Measurements from ENCODE around the gene ANKRD33B. TPM values are rescaled to one million over a fixed set of nuclear protein-coding genes. Genes with fewer than 3 reads are reported as not detected.

The ANKRD33B gene
- total RNA-seq, 1 donor from 2014 or later: 31.1 TPM

DNA sequence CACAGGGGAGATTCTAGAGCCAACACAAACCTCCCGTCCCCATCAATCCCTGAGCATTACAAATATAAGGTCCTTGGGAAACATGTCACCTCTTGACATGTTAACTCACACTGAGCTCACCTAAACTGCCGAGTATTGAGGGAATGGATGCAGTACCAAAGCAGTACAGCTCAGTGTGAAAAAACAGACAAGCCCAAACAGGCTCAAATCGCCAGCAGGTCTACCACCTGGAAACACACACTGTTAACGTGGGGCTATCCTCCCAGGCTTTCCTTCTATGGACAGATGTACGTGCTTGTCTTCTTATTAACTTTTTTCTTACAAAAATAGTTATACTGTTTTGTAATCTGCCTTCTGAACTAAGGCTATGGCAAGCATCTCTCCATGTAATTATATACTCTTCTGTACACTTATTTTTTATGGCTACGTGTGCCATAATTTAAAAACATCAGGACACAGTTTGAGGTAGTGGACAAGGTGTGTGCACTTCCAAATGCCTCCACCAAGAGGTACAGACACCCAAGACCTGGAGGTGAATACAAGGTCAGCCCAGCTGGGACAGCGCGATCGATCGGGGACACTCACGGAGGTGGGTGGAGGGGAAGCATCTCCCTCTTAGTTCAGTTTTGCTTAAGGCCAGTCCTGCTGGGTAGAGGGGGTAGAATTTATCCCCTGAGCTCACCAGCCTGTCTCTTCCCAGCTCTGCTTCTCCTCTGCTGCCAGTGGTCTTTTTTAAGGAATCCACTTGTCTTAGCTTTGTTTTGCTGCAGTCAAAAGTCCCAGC, 120.6 kb downstream of the ANKRD33B start:
- no peak for DNase-seq (ENCODE audit: low spot score)
- Mint-ChIP-seq H3K27ac (peak overlapping the region; percentile 20), H3K4me3 (ENCODE audit: low read depth) (no peak overlapping the region), H3K36me3 (ENCODE audit: low read depth) (peaks cover 6% of the 10 kb centered on the region), H3K9me3 (no peaks in the 10 kb centered on the region), H3K4me1 (ENCODE audit: low read depth) (no peaks in the 10 kb centered on the region), H3K27me3 (ENCODE audit: low read depth) (no peaks in the 10 kb centered on the region)
- intact Hi-C loops (cut with micrococcal nuclease): loop anchor here (5.0 to 10.0 kb wide), 2 partner anchors 52 to 380 kb away; partner anchors contain the start of gene CMBL

DNA sequence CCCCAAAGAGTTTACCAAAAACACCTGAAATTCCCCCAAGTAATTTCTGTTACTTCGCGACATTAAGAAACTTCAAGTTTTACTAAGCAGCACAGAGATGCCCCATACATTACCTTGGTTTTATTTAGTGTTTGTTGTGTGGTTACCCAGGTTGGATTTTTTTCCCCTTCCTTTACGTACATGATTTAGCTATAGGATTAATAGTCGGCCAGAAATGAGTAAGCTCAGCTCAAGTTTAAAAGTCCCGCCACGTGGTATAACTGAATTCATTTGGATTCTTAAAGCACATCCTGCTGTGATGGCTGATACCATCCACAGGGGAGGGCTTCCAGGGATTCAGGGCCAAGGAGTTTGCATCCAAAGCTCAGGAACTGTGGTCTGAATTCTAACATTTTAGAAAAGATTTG, 121.2 kb downstream of the ANKRD33B start:
- H3K36me3 Mint-ChIP-seq (ENCODE audit: low read depth): peaks cover 7% of the 10 kb centered on the region
- intact Hi-C loops (cut with micrococcal nuclease): loop anchor here (5.0 to 10.0 kb wide), 2 partner anchors 53 to 380 kb away; partner anchors contain the start of gene CMBL
- no peaks in the 10 kb centered on the region for H3K4me1 Mint-ChIP-seq (ENCODE audit: low read depth)
- no peak overlapping the region for H3K4me3 Mint-ChIP-seq (ENCODE audit: low read depth)
- H3K9me3 Mint-ChIP-seq: no peaks in the 10 kb centered on the region
- H3K27me3 Mint-ChIP-seq (ENCODE audit: low read depth): no peaks in the 10 kb centered on the region
- no peak for DNase-seq (ENCODE audit: low spot score)
- H3K27ac Mint-ChIP-seq: peak overlapping the region; percentile 20

DNA sequence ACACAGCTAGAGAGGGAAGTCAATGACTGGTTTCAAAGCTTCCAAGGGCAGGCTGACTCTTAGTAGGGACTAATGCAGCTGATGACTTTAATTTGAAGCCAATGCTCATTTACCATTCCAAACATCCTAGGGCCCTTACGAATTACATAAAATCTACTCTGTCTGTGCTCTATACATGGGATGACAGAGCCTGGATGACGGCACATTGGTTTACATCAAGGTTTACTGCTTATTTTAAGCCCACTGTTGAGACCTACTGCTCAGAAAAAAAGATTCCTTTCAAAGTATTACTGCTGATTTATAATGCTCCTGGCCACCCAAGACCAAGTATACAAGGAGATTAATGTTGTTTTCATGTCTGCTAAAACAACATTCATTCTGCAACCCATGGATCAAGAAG, 123.0 kb downstream of the ANKRD33B start:
- Mint-ChIP-seq H3K4me3 (ENCODE audit: low read depth) (no peak overlapping the region), H3K36me3 (ENCODE audit: low read depth) (peaks cover 7% of the 10 kb centered on the region)
- intact Hi-C loops (cut with micrococcal nuclease): loop anchor here (5.0 to 10.0 kb wide), 2 partner anchors 55 to 382 kb away; partner anchors contain the start of gene CMBL

DNA sequence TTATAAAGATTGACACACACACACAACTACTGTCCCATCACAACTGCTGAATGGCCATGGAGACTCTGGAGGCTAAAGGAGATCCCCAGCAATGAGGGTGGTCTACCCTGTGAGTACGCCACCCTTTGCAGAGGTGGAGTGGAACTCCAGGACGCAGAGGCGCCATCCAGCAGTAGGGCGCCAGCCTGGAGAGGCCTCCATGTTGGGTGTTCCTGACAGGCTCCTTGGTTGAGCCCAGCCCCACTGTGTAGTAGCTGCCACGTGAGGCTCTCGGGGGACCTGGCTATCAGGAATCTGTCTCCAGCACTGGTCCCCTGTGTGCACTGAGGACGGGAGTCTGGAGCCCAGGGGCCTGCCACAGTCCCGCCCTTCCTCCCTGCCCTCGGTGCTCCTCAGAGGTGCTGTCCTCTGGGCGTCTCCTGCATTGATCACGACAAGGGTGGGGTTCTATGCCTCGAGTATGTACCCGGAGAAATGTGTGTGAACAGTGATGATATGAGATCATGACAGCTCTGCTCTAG, 124.8 kb downstream of the ANKRD33B start:
- DNase-seq (ENCODE audit: low spot score): no peak
- Mint-ChIP-seq H3K9me3 (no peaks in the 10 kb centered on the region), H3K36me3 (ENCODE audit: low read depth) (peaks cover 7% of the 10 kb centered on the region), H3K27ac (no peak overlapping the region), H3K4me3 (ENCODE audit: low read depth) (no peak overlapping the region), H3K4me1 (ENCODE audit: low read depth) (no peaks in the 10 kb centered on the region), H3K27me3 (ENCODE audit: low read depth) (no peaks in the 10 kb centered on the region)
- intact Hi-C loops (cut with micrococcal nuclease): loop anchor here (1.0 to 10.0 kb wide), 3 partner anchors 56 to 384 kb away; partner anchors contain the start of gene CMBL

More for the DNA sequence above, 123.0 kb downstream of the ANKRD33B start:
- Mint-ChIP-seq H3K9me3 (no peaks in the 10 kb centered on the region), H3K27ac (no peak overlapping the region), H3K27me3 (ENCODE audit: low read depth) (no peaks in the 10 kb centered on the region), H3K4me1 (ENCODE audit: low read depth) (no peaks in the 10 kb centered on the region)
- DNase-seq (ENCODE audit: low spot score): no peak

DNA sequence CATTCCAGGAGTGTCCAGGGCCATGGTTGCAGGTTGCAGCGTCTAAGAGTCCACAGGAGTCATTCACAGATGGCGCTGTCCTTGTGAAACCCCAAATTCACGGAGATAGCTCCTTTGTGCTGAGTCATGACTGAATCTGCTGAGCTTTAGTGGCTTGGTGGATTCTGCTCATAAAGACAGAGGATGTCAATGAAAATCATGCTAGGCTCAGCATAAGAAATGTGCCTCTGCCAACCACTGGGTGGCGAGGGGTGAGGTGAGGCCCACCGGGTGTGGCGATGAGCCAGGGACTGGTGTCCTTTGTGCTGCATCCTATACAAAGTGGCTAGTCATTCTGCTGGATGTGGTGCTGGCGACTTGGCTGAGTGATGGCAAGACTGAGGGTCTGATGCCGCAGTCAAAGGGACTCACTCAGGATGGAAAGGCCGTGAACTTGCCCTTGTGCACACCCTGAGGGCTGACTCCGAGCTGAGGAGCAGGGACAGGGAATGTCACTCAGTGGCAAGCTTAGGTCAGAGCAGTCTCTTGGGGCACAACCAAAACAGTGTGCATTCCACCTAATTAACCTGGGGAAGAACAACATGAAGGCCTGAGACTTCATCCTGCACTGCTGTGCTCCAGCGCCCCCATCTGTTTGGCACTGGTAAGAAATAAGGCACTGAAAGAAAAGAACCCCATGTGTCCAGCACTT, 125.7 kb downstream of the ANKRD33B start:
- no peaks in the 10 kb centered on the region for H3K9me3 Mint-ChIP-seq
- intact Hi-C loops (cut with micrococcal nuclease): loop anchor here (5.0 to 10.0 kb wide), 2 partner anchors 57 to 385 kb away; partner anchors contain the start of gene CMBL
- DNase-seq (ENCODE audit: low spot score): no peak
- H3K4me3 Mint-ChIP-seq (ENCODE audit: low read depth): no peak overlapping the region
- peaks cover 7% of the 10 kb centered on the region for H3K36me3 Mint-ChIP-seq (ENCODE audit: low read depth)
- H3K27me3 Mint-ChIP-seq (ENCODE audit: low read depth): no peaks in the 10 kb centered on the region
- no peak overlapping the region for H3K27ac Mint-ChIP-seq
- no peaks in the 10 kb centered on the region for H3K4me1 Mint-ChIP-seq (ENCODE audit: low read depth)

DNA sequence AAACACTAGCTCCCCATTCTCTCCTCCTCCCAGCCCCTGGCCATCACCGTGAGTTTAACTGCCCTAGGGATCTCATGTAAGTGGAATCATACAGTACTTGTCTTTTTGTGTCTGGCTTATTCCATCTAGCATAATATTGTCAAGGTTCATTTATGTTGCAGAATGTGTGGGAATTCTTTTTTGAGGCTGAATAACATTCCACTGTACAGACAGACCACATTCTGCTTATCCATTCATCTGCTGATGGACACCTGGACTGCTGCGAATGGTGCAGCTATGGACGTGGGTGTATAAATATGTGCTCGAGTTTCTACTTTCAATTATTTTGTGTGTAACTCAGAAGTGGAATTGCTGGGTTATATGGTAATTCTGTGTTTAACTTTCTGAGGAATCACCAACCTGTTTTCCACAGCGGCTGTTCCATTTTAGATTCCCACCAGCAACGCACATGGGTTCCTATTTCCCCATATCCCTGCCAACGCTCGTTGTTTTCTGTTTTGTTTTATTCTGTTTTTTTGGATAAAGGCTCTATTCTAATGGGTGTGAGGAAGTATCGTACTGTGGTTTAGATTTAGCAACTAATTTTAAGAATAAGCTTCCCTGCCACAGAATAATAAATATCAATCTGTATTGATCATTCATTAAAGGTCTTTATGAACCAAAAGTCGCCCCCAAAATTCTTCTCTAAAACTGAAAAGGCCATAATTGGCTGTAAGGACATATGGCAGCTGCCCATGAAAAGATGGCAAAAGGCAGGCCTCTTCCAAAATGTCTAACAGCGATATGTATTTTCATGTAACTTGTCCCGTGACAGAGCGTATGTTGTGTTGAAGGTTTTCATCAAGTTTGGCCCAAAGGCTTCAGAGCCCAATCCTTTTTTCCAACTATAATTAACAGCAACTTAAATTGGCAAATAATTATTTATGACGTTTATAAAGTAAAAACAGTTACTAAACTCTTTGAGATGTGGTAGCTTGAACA, 126.9 kb downstream of the ANKRD33B start:
- no peaks in the 10 kb centered on the region for H3K27me3 Mint-ChIP-seq (ENCODE audit: low read depth)
- H3K9me3 Mint-ChIP-seq: no peaks in the 10 kb centered on the region
- DNase-seq (ENCODE audit: low spot score): no peak
- peaks cover 7% of the 10 kb centered on the region for H3K36me3 Mint-ChIP-seq (ENCODE audit: low read depth)
- no peaks in the 10 kb centered on the region for H3K4me1 Mint-ChIP-seq (ENCODE audit: low read depth)
- no peak overlapping the region for H3K27ac Mint-ChIP-seq
- intact Hi-C loops (cut with micrococcal nuclease): no loop called here
- H3K4me3 Mint-ChIP-seq (ENCODE audit: low read depth): no peak overlapping the region

DNA sequence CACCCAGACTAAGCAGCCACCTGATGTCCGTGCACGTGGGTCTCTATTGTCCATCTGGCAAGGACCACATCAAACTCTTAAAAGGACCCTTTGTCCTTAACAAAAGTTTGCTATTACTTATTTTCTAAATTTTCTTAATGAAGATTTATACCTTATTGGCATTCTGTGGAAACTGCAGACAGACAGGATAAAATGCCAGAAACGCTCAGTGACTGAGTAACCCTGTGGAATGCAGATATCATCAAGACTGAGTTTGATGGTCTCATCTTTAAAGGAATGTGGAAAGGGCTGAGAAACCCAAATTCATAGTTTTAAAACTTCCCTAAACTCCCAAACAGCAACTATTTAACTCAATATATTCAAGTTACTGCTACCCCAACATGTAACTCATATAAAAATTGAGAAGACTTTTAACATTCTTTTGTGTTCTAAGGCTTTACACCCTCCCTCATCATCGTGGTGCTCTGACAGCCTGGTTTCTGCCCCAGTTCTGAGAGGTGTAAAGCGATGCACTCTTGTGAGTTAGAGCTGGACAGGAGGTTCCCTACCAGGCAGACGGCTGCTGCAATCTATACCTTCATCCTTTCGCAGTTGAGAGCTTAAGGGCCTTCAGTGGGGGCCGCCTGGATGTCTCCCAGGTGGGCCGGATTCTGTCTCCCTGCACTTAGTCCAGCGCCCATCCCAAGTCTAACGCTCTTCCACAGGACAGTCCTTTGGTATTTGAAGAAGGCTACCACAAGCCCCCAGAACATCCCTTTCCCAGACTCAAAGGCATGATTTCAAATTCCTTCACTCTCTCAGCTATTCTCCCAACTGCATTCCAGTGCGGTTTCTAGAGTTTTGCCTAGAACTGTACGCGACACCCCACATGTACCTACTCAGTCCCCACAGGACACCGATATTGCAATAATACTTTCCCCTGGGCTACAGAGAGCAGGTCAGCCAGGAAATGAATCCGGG, 128.2 kb downstream of the ANKRD33B start:
- peaks cover 2% of the 10 kb centered on the region for H3K4me1 Mint-ChIP-seq (ENCODE audit: low read depth)

DNA sequence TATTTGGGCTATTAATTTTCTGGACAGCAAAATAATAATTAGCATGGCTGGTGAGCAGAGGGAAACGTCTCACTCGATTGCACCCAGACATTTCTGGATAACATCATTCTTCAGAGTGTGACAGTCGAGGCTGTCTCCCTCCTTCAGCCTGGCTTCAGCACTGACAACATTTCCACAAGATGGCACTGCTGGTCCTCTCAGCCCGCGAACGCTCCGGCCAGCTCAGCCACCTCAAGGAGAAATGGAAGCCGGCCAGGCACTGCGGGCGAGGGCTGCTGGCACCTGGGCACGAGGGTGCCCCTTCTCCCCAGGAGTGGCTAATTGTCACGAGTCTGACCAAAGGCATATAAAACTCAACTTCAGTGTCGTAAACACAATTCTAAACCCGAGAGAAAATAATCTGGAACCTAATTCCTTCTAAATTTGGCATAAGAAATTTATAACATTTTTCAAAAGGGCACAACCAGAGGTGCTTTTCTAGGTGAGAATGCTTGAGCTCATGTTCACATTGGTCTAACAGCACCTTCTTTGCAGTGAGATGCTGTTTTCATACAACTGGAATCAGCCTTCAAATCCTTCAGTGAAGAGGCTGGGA, 131.3 kb downstream of the ANKRD33B start:
- H3K4me1 Mint-ChIP-seq (ENCODE audit: low read depth): peaks cover 3% of the 10 kb centered on the region
- H3K36me3 Mint-ChIP-seq (ENCODE audit: low read depth): peaks cover under 1% of the 10 kb centered on the region
- no peak for DNase-seq (ENCODE audit: low spot score)
- no peak overlapping the region for H3K27ac Mint-ChIP-seq
- H3K27me3 Mint-ChIP-seq (ENCODE audit: low read depth): no peaks in the 10 kb centered on the region
- intact Hi-C loops (cut with micrococcal nuclease): no loop called here
- no peaks in the 10 kb centered on the region for H3K9me3 Mint-ChIP-seq
- no peak overlapping the region for H3K4me3 Mint-ChIP-seq (ENCODE audit: low read depth)

More for the DNA sequence above, 128.2 kb downstream of the ANKRD33B start:
- Mint-ChIP-seq H3K27me3 (ENCODE audit: low read depth) (no peaks in the 10 kb centered on the region), H3K36me3 (ENCODE audit: low read depth) (peaks cover 7% of the 10 kb centered on the region), H3K4me3 (ENCODE audit: low read depth) (no peak overlapping the region), H3K9me3 (no peaks in the 10 kb centered on the region), H3K27ac (no peak overlapping the region)
- intact Hi-C loops (cut with micrococcal nuclease): no loop called here
- no peak for DNase-seq (ENCODE audit: low spot score)

DNA sequence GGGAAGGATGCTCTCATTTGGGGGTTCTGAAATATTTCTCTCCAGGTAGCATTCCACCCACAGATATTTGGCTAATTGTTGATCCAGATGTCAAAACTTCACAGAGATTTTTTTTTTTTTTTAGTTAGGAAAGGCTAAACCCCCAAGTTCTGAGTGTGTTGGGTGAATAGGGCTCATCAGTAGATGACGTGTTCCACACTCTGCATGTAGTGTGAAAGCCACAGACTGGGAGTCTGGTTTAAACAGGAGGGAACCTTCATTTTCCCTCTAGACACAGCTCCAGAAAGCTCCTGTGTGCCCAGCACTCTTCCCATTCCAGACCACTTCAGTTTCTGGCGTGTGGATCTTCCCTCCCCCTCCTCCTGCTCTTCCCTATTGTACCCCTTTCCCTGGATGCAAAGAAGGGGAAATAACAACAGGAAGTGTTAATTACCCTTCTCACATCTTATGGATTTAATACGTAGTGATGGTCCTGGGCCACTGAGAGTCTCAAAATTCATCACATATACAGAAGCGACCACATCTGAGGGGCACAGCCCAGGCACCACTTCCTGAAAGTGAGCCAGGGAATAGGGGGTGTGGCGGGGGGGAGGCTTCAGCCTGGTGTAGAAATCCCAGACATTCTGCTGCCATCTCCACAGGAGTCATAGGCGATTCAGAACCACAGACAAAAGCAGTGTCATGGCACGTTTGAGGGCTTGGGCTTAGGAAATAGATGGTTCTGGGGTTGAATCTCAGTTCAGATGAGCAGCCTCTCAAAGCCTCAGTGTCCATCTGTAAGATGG, 132.1 kb downstream of the ANKRD33B start:
- intact Hi-C loops (cut with micrococcal nuclease): no loop called here
- Mint-ChIP-seq H3K27me3 (ENCODE audit: low read depth) (no peaks in the 10 kb centered on the region), H3K27ac (no peak overlapping the region), H3K4me1 (ENCODE audit: low read depth) (peaks cover 5% of the 10 kb centered on the region), H3K9me3 (no peaks in the 10 kb centered on the region), H3K36me3 (ENCODE audit: low read depth) (peaks cover 3% of the 10 kb centered on the region), H3K4me3 (ENCODE audit: low read depth) (no peak overlapping the region)
- DNase-seq (ENCODE audit: low spot score): no peak

DNA sequence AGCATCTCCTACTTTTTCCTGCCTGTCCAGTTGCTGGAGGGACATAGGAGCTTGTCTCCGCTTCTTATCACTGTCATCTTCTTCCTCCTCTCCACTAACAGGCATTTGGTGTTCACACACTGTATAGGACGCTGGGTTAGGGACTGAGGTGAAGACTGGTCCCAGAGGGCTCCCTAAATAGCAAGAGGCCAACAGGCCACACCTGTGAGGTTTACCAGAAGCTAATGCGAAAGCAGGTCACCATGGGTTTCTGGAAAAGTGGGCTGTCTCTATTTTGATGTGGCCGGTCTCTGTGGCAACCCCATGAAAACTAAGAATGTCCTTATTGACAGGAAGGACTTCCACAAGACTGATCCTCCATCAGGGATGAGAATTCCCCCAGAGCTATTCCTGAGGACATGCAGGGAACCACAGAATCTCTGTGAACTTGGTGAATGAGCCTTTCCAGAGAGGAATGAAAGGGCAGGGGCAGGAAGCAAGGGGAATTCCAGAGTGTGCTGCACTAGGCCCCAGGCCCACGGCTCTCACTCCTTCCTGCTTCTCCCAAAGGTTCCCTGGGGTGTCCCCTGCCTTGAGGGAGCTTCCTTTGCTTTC, 135.5 kb downstream of the ANKRD33B start:
- Mint-ChIP-seq H3K27me3 (ENCODE audit: low read depth) (no peaks in the 10 kb centered on the region), H3K36me3 (ENCODE audit: low read depth) (peaks cover 3% of the 10 kb centered on the region), H3K9me3 (no peaks in the 10 kb centered on the region), H3K4me3 (ENCODE audit: low read depth) (no peak overlapping the region), H3K4me1 (ENCODE audit: low read depth) (peaks cover 12% of the 10 kb centered on the region), H3K27ac (no peak overlapping the region)
- no peak for DNase-seq (ENCODE audit: low spot score)
- intact Hi-C loops (cut with micrococcal nuclease): no loop called here

All from activated T-helper 2 cell treated with anti-CD3 and anti-CD28 coated beads, Interferon-gamma antibody, Interleukin-2, Interleukin-4, amounts not matched to agents 10 μg/mL and 5 μg/mL and 100 μg/mL, durations not matched to agents 14 hours and 24 hours and 36 hours (primary cell).